ENCODE data around the gene TRIO.

TRIO gene

DNA sequence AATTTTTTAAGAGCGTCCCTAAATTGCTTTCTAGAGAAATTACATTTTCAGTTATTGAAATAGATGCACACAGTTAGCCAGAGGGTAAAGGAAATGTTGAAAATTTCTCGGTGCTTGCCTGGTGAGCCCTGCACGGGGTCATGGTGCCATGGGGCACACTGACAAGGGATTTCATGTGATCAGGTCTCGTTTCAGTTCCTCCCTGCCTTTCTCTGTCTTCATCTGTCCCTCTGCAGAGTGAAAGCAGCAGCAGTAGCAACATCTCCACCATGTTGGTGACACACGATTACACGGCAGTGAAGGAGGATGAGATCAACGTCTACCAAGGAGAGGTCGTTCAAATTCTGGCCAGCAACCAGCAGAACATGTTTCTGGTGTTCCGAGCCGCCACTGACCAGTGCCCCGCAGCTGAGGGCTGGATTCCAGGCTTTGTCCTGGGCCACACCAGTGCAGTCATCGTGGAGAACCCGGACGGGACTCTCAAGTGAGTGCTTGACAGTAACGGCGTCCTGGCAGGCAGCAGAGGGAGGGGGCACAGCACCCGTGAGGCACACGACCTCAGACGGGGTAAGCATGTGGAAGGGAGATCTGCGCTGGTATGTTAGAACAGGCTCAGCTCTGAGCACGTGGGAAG lies 349.3 kb downstream of the TRIO start:
- Histone ChIP-seq H3K18ac (ENCODE audit: low read length) (no peak overlapping the region), H3K4me3 (ENCODE audit: low read depth, low read length) (no peak overlapping the region), H2AFZ (ENCODE audit: insufficient read depth, low read length, poor library complexity) (no peak overlapping the region), H2AK5ac (ENCODE audit: low read length) (no peak overlapping the region), H3K27me3 (ENCODE audit: insufficient read depth, low read length) (no peaks in the 10 kb centered on the region), H4K91ac (ENCODE audit: low read depth, low read length) (no peak overlapping the region), H3K4me2 (ENCODE audit: low read length) (no peak overlapping the region), H4K8ac (ENCODE audit: low read depth, low read length) (no peak overlapping the region), H3K79me1 (ENCODE audit: low read length) (no peaks in the 10 kb centered on the region), H3K9me3 (ENCODE audit: insufficient read depth, low read depth, low read length) (no peaks in the 10 kb centered on the region), H2BK12ac (ENCODE audit: low read length) (no peak overlapping the region), H3K4ac (ENCODE audit: low read depth, low read length) (no peak overlapping the region), H3K23ac (ENCODE audit: low read length) (no peak overlapping the region), H3K9ac (ENCODE audit: low read length) (no peak overlapping the region), H3K36me3 (ENCODE audit: control insufficient read depth in 1 of 2, insufficient read depth in 2 of 2, low read length in 2 of 2) (peaks cover 44 to 77% of the 10 kb centered on the region in 2 experiments), H2BK120ac (ENCODE audit: insufficient read depth, low read length, poor library complexity) (no peak overlapping the region), H3K79me2 (ENCODE audit: control insufficient read depth, insufficient read depth, low read length, poor library complexity) (no peaks in the 10 kb centered on the region), H3K14ac (ENCODE audit: low read length) (no peak overlapping the region), H4K12ac (ENCODE audit: low read depth, low read length) (no peak overlapping the region), H2BK5ac (ENCODE audit: low read depth, low read length, poor library complexity) (no peak overlapping the region), H3K4me1 (ENCODE audit: control insufficient read depth in 1 of 2, insufficient read depth in 2 of 2, low read length in 2 of 2) (peaks cover 2 to 5% of the 10 kb centered on the region in 2 experiments), H3K27ac (ENCODE audit: low read depth, low read length) (no peak overlapping the region)
- DNase-seq, result peak; percentile 62 to 70
- WGBS (ENCODE audit: extremely low coverage, insufficient coverage, insufficient read length), result no CpG with 5 or more reads among the region's 21 CpGs

DNA sequence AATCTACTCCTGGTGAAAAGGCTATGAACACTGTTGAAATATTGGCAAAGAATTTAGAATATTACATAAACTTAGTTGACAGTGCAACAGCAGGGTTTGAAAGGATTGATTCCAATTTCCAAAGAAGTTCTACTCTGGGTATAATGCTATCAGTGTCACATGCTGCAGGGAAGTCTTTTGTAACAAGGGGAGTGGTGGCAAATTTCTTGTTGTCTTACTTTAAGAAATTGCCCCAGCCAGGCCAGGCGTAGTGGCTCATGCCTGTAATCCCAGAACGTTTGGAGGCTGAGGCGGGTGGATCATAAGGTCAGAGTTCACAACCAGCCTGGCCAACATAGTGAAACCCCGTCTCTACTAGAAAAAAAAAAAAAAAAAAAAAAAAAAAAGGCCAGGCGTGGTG lies 352.2 kb downstream of the TRIO start:
- Histone ChIP-seq H3K4me2 (ENCODE audit: low read length) (no peak overlapping the region), H4K12ac (ENCODE audit: low read depth, low read length) (no peak overlapping the region), H3K79me1 (ENCODE audit: low read length) (no peaks in the 10 kb centered on the region), H2AFZ (ENCODE audit: insufficient read depth, low read length, poor library complexity) (no peak overlapping the region), H3K4ac (ENCODE audit: low read depth, low read length) (no peak overlapping the region), H2BK5ac (ENCODE audit: low read depth, low read length, poor library complexity) (no peak overlapping the region), H3K9ac (ENCODE audit: low read length) (no peak overlapping the region), H3K23ac (ENCODE audit: low read length) (no peak overlapping the region), H3K79me2 (ENCODE audit: control insufficient read depth, insufficient read depth, low read length, poor library complexity) (no peaks in the 10 kb centered on the region), H3K4me3 (ENCODE audit: low read depth, low read length) (no peak overlapping the region), H3K36me3 (ENCODE audit: control insufficient read depth in 1 of 2, insufficient read depth in 2 of 2, low read length in 2 of 2) (peaks cover 47 to 73% of the 10 kb centered on the region in 2 experiments), H4K8ac (ENCODE audit: low read depth, low read length) (no peak overlapping the region), H2BK12ac (ENCODE audit: low read length) (no peak overlapping the region), H3K18ac (ENCODE audit: low read length) (no peak overlapping the region), H3K27me3 (ENCODE audit: insufficient read depth, low read length) (no peaks in the 10 kb centered on the region), H2BK120ac (ENCODE audit: insufficient read depth, low read length, poor library complexity) (no peak overlapping the region), H3K14ac (ENCODE audit: low read length) (no peak overlapping the region), H3K9me3 (ENCODE audit: insufficient read depth, low read depth, low read length) (no peaks in the 10 kb centered on the region), H4K91ac (ENCODE audit: low read depth, low read length) (no peak overlapping the region), H3K27ac (ENCODE audit: low read depth, low read length) (no peak overlapping the region), H2AK5ac (ENCODE audit: low read length) (no peak overlapping the region), H3K4me1 (ENCODE audit: control insufficient read depth in 1 of 2, insufficient read depth in 2 of 2, low read length in 2 of 2) (no peaks in the 10 kb centered on the region)
- no peak for DNase-seq
- no CpG with 5 or more reads among the region's 5 CpGs for WGBS (ENCODE audit: extremely low coverage, insufficient coverage, insufficient read length)

DNA sequence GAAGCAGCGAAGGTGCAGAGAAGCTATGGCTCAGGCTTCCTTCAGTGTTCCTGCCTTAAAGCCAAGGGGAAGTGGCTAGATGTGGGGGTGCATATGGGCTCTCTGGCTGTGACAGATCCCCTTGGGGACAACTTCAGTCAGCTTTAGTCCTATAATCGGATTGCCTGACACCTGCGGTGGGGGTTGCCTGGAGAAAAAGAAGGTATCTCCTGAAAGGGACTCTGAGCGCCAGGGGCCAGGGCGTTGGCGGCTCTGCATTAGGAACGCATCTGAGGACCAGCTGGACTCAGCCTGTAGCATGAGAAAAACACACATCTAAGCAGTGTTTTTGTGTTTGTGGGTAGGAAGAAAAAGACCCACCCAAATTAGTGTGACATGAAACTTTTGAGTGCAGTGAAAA lies 354.2 kb downstream of the TRIO start:
- Histone ChIP-seq H3K79me1 (ENCODE audit: low read length) (no peaks in the 10 kb centered on the region), H3K27ac (ENCODE audit: low read depth, low read length) (no peak overlapping the region), H3K4me2 (ENCODE audit: low read length) (no peak overlapping the region), H3K4me1 (ENCODE audit: control insufficient read depth in 1 of 2, insufficient read depth in 2 of 2, low read length in 2 of 2) (no peaks in the 10 kb centered on the region), H3K4me3 (ENCODE audit: low read depth, low read length) (no peak overlapping the region), H2BK5ac (ENCODE audit: low read depth, low read length, poor library complexity) (no peak overlapping the region), H2AFZ (ENCODE audit: insufficient read depth, low read length, poor library complexity) (no peak overlapping the region), H3K23ac (ENCODE audit: low read length) (no peak overlapping the region), H2BK12ac (ENCODE audit: low read length) (no peak overlapping the region), H3K9me3 (ENCODE audit: insufficient read depth, low read depth, low read length) (no peaks in the 10 kb centered on the region), H3K9ac (ENCODE audit: low read length) (no peak overlapping the region), H4K8ac (ENCODE audit: low read depth, low read length) (no peak overlapping the region), H3K79me2 (ENCODE audit: control insufficient read depth, insufficient read depth, low read length, poor library complexity) (no peaks in the 10 kb centered on the region), H4K91ac (ENCODE audit: low read depth, low read length) (no peak overlapping the region), H4K12ac (ENCODE audit: low read depth, low read length) (no peak overlapping the region), H3K36me3 (ENCODE audit: control insufficient read depth in 1 of 2, insufficient read depth in 2 of 2, low read length in 2 of 2) (peaks cover 48 to 70% of the 10 kb centered on the region in 2 experiments), H3K14ac (ENCODE audit: low read length) (no peak overlapping the region), H2BK120ac (ENCODE audit: insufficient read depth, low read length, poor library complexity) (no peak overlapping the region), H2AK5ac (ENCODE audit: low read length) (no peak overlapping the region), H3K27me3 (ENCODE audit: insufficient read depth, low read length) (no peaks in the 10 kb centered on the region), H3K18ac (ENCODE audit: low read length) (no peak overlapping the region), H3K4ac (ENCODE audit: low read depth, low read length) (no peak overlapping the region)
- no CpG with 5 or more reads among the region's 7 CpGs for WGBS (ENCODE audit: extremely low coverage, insufficient coverage, insufficient read length)
- no peak for DNase-seq

DNA sequence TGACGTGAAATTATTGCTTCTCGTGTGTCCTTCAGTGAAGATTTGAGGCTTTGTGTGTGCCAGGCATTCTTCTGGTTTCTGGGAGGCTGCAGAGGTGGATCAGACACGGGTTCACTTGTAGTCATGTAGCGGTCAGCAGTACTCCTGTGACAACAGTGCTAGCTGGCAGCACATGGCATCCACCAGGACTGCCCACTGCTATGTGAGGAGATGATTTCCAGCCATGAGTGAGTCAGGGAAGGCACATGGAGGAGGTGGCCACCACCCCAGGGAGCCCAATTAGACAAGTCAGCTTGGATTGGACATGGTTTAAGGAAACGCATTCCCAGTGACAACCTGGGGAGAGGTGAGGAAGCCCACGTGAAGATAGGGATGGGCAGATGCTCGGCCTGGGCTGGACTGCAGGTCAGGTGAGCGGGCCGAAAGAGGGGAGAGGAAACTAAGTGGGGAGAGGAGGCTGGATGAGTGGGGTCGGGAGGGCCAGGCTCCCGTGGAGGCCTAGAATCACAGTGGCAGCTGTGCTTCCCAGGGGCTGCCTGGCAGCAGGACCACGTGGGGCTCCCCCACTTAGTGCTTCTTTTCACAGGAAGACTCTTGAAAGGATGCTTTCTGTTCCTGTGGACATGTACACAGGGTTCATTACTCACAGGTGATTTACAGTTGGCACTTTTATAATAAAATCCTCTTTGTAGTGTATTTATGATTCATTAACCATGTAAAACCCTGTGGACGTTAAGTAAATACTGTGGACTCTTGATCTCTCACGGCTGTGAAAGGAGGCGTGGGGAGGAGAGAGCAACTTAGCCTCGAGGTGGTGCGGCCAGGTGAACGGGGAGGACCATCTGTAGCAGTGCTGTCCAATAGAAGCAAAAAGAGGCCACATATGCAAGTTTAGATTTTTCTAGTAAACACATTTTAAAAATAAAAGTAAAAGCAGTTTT lies 358.5 kb downstream of the TRIO start:
- no peak for DNase-seq
- Histone ChIP-seq H3K9ac (ENCODE audit: low read length) (no peak overlapping the region), H3K18ac (ENCODE audit: low read length) (no peak overlapping the region), H2BK12ac (ENCODE audit: low read length) (no peak overlapping the region), H3K4me2 (ENCODE audit: low read length) (no peak overlapping the region), H2BK5ac (ENCODE audit: low read depth, low read length, poor library complexity) (no peak overlapping the region), H2BK120ac (ENCODE audit: insufficient read depth, low read length, poor library complexity) (no peak overlapping the region), H4K12ac (ENCODE audit: low read depth, low read length) (no peak overlapping the region), H4K8ac (ENCODE audit: low read depth, low read length) (no peak overlapping the region), H3K23ac (ENCODE audit: low read length) (no peak overlapping the region), H2AFZ (ENCODE audit: insufficient read depth, low read length, poor library complexity) (no peak overlapping the region), H3K27me3 (ENCODE audit: insufficient read depth, low read length) (no peaks in the 10 kb centered on the region), H3K79me1 (ENCODE audit: low read length) (no peaks in the 10 kb centered on the region), H4K91ac (ENCODE audit: low read depth, low read length) (no peak overlapping the region), H3K4me3 (ENCODE audit: low read depth, low read length) (no peak overlapping the region), H3K9me3 (ENCODE audit: insufficient read depth, low read depth, low read length) (peaks cover 2% of the 10 kb centered on the region), H3K4ac (ENCODE audit: low read depth, low read length) (no peak overlapping the region), H3K27ac (ENCODE audit: low read depth, low read length) (no peak overlapping the region), H3K4me1 (ENCODE audit: control insufficient read depth in 1 of 2, insufficient read depth in 2 of 2, low read length in 2 of 2) (no peaks in the 10 kb centered on the region), H3K79me2 (ENCODE audit: control insufficient read depth, insufficient read depth, low read length, poor library complexity) (no peaks in the 10 kb centered on the region), H3K36me3 (ENCODE audit: control insufficient read depth in 1 of 2, insufficient read depth in 2 of 2, low read length in 2 of 2) (peaks cover 79 to 83% of the 10 kb centered on the region in 2 experiments), H2AK5ac (ENCODE audit: low read length) (no peak overlapping the region), H3K14ac (ENCODE audit: low read length) (no peak overlapping the region)
- no CpG with 5 or more reads among the region's 18 CpGs for WGBS (ENCODE audit: extremely low coverage, insufficient coverage, insufficient read length)

Measured in trophoblast cell (in vitro differentiated cells and primary cell).